ENCODE data around the gene SH3BP4.

DNA sequence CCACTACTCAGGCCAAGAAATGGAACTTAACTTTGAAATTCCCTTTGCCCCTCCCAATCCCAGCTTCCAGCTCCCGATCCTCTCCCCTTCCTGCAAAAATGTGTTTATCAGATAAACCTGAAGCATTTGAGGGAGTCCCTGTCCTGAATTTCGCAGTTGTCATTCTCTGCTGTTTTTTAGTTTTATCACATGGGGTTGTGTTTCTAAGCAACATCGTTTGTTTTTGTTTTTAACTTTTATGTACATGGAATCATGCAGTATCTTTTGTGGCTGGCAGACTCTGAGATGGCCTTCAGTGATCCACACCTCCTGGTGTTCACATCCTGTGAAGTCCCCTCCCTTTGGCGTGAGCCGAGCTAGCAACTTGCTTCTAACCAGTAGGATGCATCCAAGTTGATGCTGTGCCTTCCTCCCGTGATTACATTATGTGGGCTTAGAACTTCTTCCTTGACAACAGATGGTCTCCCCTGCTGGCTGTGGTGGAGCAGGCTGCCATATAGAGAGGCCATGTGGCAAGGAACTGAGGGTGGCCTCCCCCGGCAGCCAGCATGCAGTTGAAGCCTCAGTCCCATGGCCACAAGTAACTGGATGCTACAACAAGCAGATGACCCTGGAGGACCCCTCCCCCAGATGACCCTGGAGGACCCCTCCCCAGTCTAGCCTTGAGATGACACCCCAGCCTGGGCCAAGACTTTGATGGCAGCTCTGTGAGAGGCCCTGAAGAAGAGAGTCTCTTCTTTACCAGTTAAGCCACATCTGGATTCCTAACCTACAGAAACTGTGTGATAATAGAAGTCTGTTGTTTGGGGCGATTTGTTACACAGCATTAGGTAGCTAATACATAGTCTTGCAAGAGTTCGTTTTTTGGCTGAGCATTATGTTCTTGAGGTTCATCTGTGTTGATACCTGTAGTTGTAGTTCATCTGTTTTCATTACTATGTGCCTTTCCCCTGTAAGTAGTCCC is 27.7 kb downstream of the SH3BP4 start:
- TF ChIP-seq, protein P1, sequence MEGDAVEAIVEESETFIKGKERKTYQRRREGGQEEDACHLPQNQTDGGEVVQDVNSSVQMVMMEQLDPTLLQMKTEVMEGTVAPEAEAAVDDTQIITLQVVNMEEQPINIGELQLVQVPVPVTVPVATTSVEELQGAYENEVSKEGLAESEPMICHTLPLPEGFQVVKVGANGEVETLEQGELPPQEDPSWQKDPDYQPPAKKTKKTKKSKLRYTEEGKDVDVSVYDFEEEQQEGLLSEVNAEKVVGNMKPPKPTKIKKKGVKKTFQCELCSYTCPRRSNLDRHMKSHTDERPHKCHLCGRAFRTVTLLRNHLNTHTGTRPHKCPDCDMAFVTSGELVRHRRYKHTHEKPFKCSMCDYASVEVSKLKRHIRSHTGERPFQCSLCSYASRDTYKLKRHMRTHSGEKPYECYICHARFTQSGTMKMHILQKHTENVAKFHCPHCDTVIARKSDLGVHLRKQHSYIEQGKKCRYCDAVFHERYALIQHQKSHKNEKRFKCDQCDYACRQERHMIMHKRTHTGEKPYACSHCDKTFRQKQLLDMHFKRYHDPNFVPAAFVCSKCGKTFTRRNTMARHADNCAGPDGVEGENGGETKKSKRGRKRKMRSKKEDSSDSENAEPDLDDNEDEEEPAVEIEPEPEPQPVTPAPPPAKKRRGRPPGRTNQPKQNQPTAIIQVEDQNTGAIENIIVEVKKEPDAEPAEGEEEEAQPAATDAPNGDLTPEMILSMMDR (conservative IDR thresholded peaks at IDR 0.05): no peak
- no peak for TF ChIP-seq ZFX (IDR thresholded peaks at IDR 0.05)
